ENCODE results near the gene MYH6. TPM values are rescaled to one million over a fixed set of nuclear protein-coding genes. Genes with fewer than 3 reads are reported as not detected.

MYH6 gene
- total RNA-seq, 1 experiment from 2014 or later, result 0.07 TPM

GRCh38 chr14:23414254-23414653 lies 6.2 kb upstream of the MYH6 start:
- no peak overlapping the region for H3K9ac ChIP-seq (ENCODE audit: extremely low read depth, insufficient read length, low read length)
- H3K23ac ChIP-seq (ENCODE audit: insufficient read length, low read depth, low read length), result no peak overlapping the region
- no peak overlapping the region for H2AFZ ChIP-seq (ENCODE audit: low read length)
- no peak overlapping the region for H3K27ac ChIP-seq (ENCODE audit: insufficient read length, low read depth, low read length)
- no peak overlapping the region for H3K18ac ChIP-seq (ENCODE audit: insufficient read length, low read depth, low read length)
- no peak for TF ChIP-seq CTCF (conservative IDR thresholded peaks at IDR 0.05)
- no peak overlapping the region for H4K91ac ChIP-seq (ENCODE audit: insufficient read length, low read depth, low read length)
- no peaks in the 10 kb centered on the region for H3K79me2 ChIP-seq (ENCODE audit: insufficient read depth, low read length)
- peaks cover 6 to 11% of the 10 kb centered on the region in 2 experiments; a peak in 3 of 4 replicates for H3K4me1 Mint-ChIP-seq
- no peak overlapping the region for H2BK12ac ChIP-seq (ENCODE audit: insufficient read length, low read depth, low read length)
- H2BK20ac ChIP-seq (ENCODE audit: low read depth, low read length, poor library complexity, severe bottlenecking), result no peak overlapping the region
- no peaks in the 10 kb centered on the region for H4K20me1 ChIP-seq (ENCODE audit: control insufficient read depth, insufficient read depth, insufficient read length)
- H3K4ac ChIP-seq (ENCODE audit: low read depth, low read length), result no peak overlapping the region
- H4K8ac ChIP-seq (replicated peaks; ENCODE audit: insufficient read length, low read depth, low read length), result no peak overlapping the region
- no peak overlapping the region for H3K14ac ChIP-seq (ENCODE audit: insufficient read depth, low read length)
- no peaks in the 10 kb centered on the region for H3K4me1 ChIP-seq (ENCODE audit: insufficient read depth, low read length)
- H3K27me3 ChIP-seq (ENCODE audit: insufficient read depth, low read length), result no peaks in the 10 kb centered on the region
- no peak overlapping the region for H2BK5ac ChIP-seq (ENCODE audit: insufficient read length, low read length)
- H3K9me3 ChIP-seq (ENCODE audit: control insufficient read depth, low read depth, low read length), result no peaks in the 10 kb centered on the region
- WGBS (ENCODE audit: extremely low coverage, insufficient read length, low lambda C conversion rate), result no CpG with 5 or more reads among the region's 3 CpGs
- no peaks in the 10 kb centered on the region for H3K36me3 Mint-ChIP-seq (ENCODE audit: insufficient read depth in 1 of 3, low read depth in 3 of 3)
- peaks cover 0 to 3% of the 10 kb centered on the region in 2 experiments; a peak in 2 of 5 replicates for H3K9me3 Mint-ChIP-seq
- no peak for DNase-seq
- H3K4me3 Mint-ChIP-seq, result no peak overlapping the region
- no peaks in the 10 kb centered on the region for H3K23me2 ChIP-seq (ENCODE audit: insufficient read length, low read depth, low read length, poor library complexity, severe bottlenecking)
- no peak overlapping the region for H2BK120ac ChIP-seq (ENCODE audit: low read depth, low read length, poor library complexity, severe bottlenecking)
- no peak overlapping the region for H3K4me2 ChIP-seq (ENCODE audit: insufficient read depth, insufficient read length, low read length)
- H3K27me3 Mint-ChIP-seq (ENCODE audit: low read depth), result peaks cover 36% of the 10 kb centered on the region
- H3T11ph ChIP-seq (ENCODE audit: low read length), result no peak overlapping the region
- H3K56ac ChIP-seq (ENCODE audit: insufficient read length, low read depth, low read length), result no peak overlapping the region
- H4K5ac ChIP-seq (ENCODE audit: insufficient read length, low read depth, low read length), result no peak overlapping the region
- H3K79me1 ChIP-seq (ENCODE audit: insufficient read depth, low read depth, low read length, poor library complexity, severe bottlenecking), result no peaks in the 10 kb centered on the region
- H2AK5ac ChIP-seq (ENCODE audit: insufficient read length, low read length), result no peak overlapping the region
- H2BK15ac ChIP-seq (ENCODE audit: low read depth, low read length), result no peak overlapping the region
- no peak overlapping the region for H3K27ac Mint-ChIP-seq
